Suppressor macrophage treated with lipopolysaccharide for 1 hour (primary cell): Measurements from ENCODE around the gene F2R.

ENCODE experiments used
- DNase-seq, 3 donors: peaks; one replicate each; pipeline ENCODE4 v3.0.0-alpha.2; 2020 to 2022

Gene F2R

DNA sequence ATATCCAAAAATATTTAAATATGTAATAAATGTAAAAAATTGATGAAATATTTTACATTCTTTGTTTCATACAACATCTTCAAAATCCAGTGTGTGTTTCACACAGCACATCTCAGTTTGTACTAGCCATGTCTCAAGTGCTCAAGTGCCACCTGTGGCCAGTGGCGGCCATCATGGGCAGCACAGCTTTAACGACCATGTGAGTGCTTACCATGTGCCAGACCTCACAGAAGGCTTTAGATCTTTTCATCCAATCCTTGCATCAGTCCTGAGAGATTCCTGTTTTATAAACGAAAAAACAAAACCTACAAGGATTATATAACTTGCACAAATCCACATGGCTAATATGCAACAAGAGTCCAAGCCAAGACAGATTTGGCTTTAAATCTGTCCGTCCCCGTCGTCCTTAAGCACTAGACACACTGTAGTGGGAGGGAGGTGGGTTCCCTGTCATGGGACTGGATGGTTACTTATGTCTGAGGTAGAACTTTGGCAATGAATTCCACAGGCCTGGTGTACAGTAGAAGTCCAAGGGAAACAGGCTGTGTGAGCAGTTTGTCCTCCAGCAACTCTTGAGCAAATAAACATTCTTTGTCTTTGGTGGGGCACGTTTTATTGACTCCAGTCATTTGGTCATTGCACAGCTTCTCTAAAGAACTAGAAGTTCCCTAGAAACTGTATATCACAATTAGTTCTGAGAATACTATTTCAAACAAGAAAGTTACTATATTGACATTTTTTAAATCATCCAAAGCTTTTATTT lies 25.0 kb upstream of the F2R start:
- DNase-seq, result no peak

DNA sequence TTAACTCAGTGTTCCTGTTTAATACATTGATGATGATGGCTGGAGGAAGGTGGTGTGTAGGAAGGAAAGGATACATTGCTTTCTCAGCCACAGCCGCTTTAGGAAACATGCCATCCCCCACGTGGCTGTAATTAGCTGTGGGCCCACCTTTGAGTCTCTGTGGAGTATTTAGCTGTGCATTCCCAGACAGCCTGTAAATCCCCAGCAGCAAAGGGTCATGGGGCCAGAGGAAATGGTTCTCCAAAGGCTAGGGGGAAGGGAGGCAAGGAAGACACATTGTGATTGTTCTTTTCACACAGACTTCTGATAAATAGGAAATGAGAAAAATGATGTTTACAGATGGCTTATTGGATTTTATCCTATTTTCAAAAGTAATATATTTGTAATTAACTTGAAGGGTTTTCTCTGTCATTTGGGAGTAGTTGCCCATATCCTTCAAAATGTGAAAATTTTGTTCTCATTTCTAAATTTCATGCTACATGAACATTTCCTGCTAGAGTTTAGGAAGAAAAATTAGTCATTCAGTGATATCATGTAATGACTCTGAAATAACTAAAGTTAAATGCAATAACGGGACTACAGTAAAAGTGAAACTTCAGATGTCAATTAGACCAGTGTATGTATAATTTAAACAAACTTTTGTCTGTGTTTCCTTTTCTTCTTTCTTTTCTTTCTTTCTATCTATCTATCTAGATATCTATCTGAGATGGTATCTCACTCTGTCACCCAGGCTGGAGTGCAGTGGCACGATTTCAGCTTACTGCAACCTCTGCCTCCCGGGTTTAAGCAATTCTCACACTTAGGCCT lies 24.3 kb upstream of the F2R start:
- peak in 2 of 3 donors; percentile 4 to 23 for DNase-seq

DNA sequence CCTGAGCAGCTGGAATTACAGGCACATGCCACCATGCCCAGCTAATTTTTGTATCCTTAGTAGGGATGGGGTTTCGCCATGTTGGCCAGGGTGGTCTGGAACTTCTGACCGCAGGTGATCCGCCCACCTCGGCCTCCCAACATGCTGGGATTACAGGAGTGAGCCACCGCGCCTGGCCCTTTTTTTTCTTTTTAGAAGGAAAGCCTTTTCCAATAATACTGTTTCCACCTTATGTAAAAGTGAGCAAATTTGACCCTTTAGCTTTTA lies 23.7 kb upstream of the F2R start:
- no peak for DNase-seq

DNA sequence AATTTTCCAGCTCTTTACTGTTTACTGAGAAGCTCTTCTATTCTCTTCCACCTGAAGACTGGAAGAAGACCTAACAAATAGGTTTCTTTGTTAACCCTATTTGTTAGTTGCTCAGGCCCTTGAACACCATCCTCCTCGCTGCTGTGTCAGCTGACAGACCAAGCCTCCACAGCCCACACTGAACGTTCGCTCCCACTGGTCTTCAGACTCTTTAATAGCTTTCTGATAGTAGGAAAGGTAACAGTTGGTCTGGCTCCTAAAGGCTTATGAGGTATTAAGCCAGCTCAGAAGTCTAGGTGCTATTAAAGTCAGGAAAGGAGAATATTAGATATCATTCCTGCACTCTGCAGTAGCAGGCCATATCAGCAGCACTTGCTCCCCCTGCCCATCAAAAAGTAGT lies 23.3 kb upstream of the F2R start:
- no peak for DNase-seq

DNA sequence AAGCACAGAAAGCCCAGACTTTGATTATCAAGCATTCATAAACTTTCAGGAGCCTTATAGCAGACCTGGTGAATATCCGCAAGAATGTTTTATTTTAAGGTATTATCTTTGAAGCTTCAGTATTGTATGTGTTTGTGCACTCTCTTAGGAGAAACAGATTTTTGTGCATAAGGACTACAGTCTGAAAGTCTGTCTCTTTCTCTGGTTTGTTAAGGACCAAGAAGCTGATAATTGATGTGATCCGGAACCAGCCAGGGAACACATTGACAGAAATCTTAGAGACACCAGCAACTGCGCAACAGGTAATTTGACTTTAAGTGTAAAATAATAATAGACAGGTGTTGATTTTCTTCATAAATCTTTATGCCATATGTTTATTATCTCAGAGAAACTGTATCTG lies 22.8 kb upstream of the F2R start:
- DNase-seq, result no peak

DNA sequence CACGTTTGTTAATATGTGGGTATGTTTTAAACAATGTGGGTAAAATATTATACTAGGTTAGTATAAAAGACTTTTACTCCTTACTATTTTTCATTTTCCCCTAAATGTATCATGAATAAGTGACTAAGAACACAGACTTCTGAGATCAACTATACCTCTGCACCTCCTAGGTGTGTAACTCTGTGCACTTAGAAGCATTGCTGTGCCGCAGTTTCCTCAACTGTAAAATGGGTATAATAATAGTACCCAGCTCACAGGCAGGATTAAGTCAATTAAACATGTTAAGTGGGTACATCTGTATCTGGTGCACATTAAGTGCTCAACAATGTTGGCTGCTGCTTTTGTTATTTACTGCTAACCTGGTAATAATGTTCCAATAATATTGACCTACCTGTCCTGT lies 21.6 kb upstream of the F2R start:
- DNase-seq, result no peak

DNA sequence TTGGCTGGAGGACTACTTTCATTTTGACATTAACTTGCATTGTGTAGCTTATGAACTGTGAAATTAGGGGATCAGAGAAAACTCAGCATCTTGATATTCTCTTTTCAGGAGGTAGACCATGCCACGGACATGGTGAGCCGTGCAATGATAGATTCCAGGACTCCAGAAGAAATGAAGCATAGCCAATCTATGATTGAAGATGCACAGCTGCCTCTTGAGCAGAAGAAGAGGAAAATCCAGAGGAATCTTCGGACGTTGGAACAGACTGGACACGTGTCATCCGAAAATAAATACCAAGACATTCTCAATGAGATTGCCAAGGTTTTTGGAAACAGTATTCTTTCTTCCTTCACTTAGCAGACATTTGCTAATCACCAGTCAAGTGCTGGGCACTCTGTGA lies 20.6 kb upstream of the F2R start:
- no peak for DNase-seq

DNA sequence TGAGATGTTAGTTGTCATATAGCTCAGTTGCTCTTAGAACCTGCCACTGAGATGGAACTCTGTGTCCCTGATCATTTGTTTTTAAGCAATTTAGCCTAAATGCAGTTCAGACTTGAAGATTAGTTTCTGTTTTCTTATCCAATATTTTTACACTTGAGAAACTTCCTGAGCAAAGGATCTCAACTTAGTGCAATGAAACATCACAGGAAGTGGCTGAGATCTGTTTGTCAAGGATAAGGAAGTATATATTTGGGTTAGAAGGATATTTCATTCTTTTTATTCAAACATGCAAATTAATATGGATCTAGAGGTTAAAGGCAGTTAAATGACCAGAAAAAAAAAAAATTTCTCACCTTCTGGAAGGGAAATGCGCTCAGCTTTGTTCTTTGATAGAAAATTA lies 19.7 kb upstream of the F2R start:
- no peak for DNase-seq

DNA sequence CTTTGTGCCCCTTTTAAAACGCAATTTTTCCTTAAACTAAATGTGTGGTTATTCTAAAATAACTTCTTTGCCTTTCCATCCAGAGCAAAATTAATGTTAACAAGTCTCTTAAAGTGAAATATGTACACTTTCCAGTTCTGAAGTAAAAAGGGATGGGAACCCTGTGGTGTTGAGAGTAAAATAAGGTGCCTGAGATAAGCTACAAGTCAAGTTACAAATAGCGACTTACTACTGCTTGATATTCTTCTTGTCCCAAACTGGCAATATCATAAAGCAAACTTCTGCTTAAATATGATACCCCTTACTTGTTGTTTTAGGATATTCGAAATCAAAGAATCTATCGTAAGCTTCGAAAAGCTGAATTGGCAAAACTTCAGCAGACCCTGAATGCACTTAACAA lies 18.3 kb upstream of the F2R start:
- DNase-seq, result no peak

DNA sequence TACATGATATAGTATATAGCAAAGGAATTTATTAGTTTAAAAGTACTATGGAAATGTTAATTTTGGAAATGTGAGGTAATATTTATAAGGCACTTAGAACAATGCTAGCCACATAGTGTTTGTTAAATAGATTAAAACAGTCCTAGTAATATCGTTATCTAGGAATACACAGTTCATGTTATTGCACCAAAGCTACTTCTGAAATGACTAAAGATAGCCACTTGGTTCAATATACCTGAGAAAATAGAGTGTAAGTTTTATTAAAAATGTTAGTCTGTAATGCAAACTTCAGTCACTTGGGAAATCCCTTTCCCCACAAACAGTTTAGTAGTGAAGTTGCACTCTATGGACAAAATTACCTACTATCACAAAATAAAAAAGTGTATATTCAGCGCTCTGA lies 15.4 kb upstream of the F2R start:
- DNase-seq, result no peak

DNA sequence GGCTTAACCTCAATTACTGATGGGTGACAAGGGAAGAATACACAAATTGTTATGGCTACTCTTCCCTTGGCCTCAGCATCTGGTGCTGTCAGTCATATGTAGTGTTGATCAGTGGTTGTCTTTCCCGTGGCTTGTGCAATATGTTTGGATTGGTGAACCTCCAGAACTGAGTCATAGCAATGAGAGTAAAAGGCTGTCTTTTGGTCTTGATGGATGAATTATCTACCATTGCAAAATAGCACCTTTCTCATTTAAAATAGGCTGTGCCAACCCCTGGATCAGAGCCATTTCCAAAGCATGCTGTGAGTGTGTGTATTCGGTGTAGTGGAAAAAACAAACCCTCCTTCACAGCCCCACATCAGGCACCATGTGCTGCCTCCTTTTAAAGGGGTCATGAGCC lies 14.6 kb upstream of the F2R start:
- no peak for DNase-seq

DNA sequence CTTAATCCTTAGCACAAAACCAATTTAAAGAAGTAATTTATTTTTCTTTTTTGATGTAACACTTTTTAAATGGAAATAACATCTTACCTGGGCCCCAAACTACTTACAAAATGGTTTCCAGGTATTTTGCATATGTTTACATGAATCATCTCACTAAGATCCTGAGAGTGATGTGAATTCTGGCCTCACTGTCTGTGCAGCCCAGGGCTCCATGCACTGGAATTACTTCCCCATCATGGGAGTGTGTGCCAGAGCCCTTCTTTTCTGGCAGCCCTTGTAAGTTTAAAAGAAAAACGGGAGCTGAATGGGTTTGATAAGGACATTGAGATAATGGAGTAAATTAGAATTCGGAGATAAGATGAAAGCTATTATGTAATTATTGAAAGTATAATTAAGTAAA lies 12.2 kb upstream of the F2R start:
- DNase-seq, result no peak

DNA sequence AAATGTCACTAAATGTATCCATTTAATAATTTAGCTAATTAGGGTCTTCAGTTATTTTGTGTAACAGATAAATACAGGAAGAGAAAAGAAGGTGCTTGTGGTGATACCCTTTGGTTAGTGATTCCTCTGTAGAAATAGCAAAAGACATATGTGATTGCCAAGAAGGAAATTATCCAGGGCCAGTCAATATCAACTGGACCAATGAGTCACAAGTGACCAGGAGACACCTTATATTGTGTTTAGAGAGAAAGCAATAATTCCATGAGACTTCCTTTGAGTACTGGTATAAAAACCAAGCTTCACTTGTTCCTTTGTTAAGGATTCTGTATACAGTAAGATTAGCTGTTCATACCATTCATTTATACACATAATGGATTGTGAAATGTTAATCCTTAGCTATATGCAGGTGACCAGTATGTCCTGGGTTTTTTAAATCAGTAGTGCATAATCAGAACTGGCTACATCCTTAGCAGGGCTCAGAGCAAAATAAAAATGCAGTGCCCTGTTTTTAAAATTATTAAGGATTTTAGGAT lies 11.7 kb upstream of the F2R start:
- DNase-seq, result no peak

DNA sequence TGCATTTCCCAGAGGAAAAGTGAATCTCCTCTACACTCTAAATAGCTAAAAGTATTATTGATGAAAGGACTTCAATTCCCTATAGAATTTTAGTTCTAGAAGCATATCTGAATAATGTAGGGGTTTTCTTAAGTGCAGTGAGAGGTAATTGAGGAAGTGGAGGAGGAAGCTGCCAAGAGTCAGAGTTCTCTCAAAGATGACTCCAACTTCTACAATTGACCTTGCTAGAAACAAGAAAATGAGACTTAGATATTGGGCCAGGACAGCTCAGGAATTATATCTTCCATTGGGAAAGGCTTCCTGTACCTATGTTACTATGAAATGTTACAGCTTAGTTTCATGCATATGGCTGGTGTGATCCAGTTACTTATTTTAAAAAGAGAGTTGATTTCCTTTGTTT lies 10.4 kb upstream of the F2R start:
- peak; percentile 41 to 73 (median 69) for DNase-seq

DNA sequence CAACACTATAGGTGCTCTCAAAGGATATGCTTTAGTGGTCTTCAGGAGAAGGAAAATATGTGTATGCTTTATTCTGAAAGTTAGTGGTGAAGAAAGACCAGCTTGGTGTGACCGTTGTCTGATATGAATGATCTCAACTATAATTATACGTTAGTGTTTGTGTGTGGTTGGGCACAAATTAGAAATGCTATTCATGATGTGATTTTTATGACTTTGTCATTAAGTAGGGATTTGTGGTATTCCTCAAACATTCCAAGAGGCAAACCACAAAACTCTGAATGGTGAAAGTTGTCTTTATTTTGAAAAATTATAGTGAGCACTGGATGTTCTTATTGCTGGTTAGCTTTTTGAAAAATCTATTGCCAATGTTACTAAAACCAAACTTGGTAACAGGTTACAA lies 6.2 kb upstream of the F2R start:
- DNase-seq, result no peak

DNA sequence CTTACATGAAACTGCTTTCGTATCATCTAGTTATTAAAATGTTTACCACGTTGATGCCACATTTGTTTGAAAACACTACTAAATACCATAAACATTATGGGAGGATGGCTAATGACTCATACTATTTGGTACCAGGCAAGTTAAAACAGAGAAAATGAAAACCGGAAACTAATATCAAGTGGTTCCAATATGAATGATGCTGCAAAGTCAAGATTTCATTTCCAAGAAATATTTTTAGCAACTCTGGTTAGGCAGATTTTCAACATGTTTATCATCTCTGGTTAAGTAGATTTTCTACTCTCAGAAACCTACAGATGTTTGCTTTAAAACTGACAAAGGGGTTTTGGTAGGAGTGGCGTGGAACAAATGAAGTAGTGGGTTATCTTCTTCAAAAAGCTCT lies 4.9 kb upstream of the F2R start:
- DNase-seq, result no peak

DNA sequence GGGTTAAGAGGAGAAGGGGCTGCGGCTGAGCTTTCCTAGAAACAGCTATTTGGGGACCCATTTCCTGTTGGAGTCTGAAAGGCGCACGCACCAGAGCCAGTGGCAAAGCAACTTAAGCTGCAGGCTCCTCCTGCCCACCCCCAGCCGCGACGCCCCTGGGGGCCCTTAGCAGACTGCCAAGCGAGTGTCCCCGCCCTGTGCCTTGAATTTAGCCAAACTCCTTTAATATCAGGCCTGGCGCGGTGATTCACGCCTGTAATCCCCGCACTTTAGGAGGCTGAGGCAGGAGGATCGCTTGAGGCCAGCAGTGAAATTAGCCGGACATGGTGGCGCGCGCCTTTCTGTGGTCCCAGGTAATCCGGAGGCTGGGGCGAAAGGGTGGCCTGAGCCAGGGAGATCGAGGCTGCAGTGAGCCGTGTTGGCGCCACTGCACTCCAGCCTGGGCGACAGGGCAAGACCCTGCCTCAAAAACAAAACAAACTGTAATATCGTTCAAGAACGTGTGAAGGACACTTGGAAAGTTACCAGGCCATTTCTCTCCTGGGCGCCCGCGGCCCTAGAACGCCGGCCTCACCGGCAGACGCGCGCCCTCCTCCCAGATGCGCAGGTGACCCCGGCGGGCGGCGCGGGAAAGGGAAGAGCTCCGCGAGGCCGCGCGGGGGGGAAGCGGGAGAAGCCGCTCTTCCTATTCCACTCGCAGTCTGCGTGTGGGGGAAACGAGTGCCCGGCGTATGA lies 1.0 kb upstream of the F2R start:
- peak in 2 of 3 donors; percentile 38 to 51 for DNase-seq

DNA sequence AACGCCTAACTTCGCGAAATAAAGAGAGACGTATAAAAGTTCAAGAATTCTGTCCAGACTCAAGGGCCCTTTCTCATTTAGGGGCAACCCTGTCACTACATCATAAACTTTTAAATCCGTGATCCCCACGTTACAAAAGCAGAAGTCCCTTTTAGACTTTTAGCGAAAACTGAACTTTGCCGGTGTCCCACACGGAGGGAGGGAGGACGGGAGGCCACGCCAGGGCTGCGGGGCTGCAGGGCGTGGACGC lies 515 bp upstream of the F2R start:
- peak in 1 of 3 donors; percentile 30 for DNase-seq

DNA sequence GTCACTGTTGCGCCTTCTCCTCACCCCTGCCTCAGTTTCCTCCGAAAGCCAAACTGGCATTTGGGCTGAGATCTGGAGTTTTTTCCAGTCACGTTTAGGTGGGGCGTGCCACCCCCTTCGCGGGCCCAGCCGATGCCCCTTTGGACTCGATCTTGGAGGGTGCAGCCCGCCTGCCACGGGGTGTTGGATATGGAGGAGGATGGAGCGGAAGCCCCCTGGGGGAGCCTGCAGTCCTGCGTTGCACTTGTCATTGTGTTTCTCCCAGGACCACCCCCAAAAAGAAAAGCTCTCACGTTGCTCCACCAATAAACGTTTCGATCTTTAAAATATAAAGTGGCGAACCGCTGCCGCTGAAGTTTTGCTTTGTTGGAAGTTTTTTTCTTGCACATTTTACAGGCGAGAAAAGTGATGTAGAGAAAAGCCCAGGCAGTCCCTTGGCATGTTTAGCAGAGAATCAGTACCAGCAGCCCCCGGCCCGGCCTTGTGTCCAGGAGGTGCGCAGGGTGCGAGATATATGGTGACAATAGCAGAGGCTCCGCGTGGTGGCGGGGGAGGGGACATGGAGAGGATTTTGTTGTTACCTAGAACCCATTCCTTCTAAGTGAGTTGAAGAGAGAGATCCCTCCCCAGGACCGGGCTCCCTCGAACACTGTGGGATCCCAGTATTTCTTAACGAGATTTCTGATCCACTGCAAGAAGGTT lies 681 bp downstream of the F2R start:
- DNase-seq, result peak in 1 of 3 donors; percentile 20

DNA sequence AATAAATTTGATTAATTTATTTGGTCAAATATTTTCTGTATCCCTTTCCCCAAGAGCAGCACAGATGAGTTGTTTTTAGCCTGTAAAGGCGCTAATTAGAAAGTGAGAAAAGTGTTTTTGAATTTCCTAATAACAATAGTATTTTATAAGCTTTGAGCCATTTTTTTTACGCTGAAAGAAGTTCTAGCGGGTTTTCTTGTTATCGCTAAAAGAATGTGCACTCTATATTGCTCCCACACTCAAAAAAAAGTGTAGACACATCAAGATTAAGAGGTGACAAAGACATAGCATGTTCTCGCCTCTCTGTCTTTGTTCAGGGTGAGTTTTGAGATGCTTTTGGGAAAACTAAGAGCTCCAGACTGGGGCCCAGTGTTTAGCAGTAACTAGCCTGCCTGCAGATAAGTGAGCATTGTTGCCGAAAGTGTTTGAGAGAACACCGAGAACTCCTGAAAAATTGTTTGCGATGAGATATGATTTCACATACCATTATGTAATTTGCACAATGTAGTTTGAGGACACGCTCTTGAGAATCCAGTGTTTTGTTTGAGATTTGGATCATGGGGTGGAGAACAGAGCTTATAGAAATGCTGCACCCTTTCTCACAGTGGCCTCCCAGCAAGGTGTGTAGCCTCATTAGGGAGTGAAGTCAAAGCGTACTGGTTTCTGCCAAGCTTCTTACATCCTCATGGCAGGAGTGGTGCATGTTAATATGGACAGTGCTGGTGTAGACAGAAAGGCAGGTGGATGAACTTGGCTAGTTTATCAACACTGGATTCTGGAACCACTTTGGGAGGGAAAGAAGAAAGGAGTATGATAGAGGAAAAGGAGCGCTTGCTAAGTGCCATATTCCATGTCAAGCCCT lies 1.5 kb downstream of the F2R start:
- DNase-seq, result no peak

DNA sequence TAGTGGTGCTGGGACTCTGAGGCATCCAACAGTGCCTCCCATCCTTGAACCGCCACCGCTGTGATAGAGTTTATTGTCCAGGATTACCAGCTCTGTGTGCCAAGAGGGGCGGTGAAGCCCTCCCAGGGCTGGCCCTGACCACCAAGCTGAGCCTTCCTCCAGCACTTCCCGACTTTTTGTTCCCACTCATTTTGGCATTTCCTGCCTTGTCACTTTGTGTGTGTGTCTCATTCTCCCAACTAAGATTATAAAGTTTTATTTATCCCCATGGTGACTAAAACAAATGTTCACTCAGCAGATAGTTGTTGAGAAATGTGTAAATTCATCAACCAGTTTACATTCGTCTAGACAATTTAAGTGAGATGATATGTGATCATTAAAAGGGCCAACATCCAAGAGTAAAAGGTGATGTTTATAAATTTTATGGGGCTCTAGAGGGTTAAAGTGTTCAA lies 2.5 kb downstream of the F2R start:
- DNase-seq, result no peak

DNA sequence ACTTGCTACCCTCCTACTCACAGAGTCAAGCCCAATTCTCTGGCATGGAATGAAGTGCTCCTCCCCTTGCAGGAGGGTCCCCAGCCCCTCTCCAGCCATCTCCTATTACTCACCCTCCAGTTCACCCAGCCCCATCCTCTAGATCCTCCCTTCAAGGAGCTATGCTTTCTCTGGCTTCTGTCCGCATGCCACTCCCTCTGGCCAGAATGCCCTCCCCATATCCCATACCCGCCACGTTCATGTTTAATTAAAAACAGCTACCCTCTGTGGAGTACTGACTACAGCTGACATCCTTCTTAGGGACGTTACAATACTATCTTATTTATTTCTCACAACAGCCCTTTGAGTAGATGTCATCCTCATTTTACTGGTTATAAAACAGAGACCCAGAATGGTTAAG lies 3.0 kb downstream of the F2R start:
- no peak for DNase-seq
